Smooth muscle cell of the brain vasculature (primary cell): ENCODE measurements around the gene EGR2.
"Not testable (repeated sequence)": the region's sequence is repeated elsewhere in the genome, so short reads cannot be mapped to it uniquely, and the experiment has no call there.

Experiments used
- DNase-seq: peaks from one replicate; pipeline ENCODE4 v3.0.0-alpha.2; 2012; ENCODE audit warnings: low read depth, low spot score

The EGR2 gene

DNA sequence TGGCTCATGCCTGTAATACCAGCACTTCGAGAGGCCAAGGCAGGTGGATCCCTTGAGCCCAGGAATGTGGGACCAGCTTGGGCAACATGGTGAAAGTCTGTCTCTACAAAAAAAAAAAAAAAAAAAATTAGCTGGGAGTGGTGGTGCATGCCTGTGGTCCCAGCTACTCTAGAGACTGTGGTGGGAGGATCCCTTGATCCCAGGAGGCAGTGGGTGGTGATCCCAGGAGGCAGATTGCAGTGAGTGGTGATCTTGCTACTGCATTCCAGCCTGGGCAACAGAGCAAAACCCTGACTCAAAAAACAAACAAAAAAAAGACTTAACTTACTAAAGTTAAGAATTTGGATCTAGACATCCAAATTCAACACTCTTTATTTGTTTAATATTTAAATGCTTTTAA lies 21.9 kb downstream of the EGR2 start:
- no peak for DNase-seq

DNA sequence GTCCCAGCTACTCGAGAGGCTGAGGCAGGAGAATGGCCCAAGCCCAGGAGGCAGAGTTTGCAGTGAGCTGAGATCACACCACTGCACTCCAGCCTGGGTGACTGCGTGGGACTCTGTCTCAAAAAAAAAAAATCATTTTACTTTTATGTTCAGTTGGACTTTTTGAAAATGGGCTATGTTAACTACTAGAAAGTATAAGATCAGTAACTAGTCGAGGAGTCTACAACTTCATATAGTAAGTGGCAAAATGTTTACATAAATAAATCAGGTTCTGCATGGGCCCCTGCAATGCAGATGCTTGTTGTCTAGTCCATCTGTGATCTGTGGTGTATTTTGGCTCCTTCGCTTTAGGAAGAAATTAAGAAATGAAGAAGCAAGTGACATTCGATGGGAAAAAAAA lies 23.9 kb downstream of the EGR2 start:
- DNase-seq = no peak

DNA sequence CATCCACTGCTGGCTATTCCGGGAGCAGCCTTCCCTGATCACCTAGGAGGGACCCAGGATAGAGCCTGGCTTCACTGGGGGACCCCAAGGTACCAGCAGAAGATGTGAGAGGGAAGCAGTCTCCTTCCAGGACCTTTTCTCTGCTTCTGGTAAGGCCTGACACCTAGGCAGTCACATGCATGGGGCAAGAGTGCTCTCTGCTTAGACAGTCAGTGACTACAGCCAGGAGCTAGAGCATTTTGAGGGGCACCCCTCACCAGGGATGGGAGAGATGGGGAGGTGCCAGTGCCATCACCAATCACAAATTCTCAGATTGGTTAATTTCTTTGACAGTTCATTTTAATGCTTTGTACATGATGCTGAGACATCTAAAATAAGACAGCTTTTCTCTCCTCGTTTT lies 25.6 kb downstream of the EGR2 start:
- DNase-seq = no peak

DNA sequence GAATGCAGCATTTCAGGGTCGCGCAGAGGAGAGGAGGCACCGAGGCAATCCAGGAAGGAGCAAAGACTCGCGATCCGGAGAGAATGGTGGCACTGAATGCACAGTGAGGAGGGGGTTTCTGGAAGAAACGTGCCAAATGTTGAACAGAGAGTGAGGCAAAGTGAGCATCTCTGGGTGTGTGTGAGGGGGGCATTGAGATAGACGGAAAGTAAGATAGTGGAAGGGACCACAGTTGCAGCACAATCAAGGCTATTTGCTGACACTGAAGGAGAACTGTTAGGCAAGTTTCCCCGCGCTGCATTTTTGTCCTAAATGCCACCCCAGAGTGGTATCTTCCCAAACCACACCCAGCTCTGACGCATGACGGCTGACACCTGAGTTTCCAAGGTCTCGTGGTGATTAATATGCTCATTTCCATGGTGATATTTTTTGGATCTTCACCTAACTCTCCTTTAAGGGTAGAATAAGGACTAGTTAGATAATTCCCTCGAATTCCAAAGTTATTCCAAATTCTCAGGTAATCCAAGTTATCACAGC lies 26.1 kb downstream of the EGR2 start:
- DNase-seq = no peak

DNA sequence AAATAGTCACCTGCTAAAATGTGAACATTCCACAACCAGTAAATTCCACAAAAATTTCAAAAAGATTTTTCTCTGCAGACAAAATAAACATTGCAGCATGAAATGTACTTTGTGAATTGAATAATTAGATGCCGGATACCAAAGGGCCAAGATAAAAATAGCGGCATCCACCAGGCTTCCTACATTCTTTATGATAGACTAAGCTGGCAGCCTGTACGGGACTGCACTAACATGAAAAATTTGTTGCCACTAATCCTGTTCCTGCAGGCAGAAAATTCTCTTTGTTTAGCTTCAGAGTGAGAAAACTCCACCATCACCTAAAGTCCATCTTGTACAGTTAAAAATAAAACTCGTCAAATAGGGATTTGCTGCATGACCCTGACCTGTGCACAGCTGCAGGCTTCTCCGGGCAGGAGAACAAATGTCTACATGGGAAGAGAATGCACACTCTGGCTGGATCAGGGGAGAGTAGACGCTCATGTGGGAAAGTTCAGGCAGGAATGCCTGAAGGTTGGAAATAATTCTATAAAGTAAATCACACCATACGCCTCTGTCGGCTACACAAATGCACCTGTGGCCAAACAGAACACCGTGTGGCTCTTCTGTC lies 27.2 kb downstream of the EGR2 start:
- no peak for DNase-seq

DNA sequence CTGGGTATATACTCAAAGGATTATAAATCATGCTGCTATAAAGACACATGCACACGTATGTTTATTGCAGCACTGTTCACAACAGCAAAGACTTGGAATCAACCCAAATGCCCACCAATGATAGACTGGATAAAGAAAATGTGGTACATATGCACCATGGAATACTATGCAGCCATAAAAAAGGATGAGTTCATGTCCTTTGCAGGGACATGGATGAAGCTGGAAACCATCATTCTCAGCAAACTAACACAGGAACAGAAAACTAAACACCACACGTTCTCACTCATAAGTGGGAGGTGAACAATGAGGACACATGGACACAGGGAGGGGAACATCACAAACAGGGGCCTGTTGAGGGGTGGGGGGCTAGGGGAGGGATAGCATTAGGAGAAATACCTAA lies 27.9 kb downstream of the EGR2 start:
- DNase-seq = not testable (repeated sequence)

DNA sequence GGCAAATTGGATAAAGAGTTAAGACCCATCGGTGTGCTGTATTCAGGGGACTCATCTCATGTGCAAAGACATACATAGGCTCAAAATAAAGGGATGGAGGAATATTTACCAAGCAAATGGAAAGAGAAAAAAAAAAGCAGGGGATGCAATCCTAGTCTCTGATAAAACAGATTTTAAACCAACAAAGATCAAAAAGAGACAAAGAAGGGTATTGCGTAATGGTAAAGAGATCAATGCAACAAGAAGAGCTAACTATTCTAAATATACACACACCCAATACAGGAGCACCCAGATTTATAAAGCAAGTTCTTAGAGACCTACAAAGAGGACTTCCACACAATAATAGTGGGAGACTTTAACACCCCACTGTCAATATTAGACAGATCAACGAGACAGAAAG lies 31.6 kb downstream of the EGR2 start:
- DNase-seq = not testable (repeated sequence)

DNA sequence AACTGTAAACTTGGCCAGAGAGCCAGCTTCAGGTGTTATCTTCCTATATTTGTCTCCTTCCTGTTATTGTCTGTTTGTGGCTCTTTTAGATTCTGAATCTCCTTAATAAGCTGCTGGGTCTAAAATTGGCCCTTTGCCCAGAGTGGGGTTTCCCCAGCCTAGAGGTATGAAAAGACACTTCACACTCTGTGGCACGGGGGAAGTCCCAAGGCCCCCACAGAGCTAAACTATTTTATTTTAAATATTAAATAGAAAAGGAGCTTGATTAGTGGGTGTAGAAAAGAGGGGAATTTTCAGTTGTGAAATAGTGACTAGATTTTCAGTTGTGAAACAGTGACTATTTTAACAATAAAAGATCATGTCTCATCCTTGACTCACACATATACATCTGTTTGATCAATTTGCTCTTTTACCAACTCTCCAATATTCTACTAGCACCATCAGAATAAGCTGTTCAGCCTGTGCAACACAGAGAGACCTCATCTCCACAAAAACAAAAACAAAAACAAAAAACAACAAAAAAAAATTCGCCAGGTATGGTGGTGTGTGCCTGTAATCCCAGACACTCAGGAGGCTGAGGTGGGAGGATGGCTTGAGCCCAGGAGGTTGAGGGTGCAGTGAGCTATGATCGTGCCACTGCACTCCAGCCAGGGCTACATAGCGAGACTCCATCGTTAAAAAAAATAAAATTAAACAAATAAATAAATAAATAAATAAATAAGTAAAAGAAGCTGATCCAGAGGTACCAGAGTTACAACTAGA lies 36.5 kb downstream of the EGR2 start:
- no peak for DNase-seq

DNA sequence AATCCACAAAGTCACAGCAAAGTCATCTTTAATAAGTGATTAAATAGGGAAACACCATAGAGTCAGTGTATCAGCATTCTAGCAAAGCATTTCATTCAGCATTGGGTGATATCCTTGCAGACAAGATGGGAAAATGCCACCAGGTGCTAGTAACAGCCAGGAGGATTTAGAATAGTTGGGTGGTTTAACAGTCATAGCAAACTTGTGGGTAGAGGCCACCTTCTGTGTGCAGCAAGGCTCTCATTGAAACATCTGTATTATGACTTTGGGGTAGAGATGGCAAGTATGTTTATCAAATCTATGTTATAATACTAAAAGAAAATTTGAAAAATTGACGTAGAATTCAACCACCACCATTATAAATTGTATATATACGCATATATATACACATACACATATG lies 38.0 kb downstream of the EGR2 start:
- no peak for DNase-seq

DNA sequence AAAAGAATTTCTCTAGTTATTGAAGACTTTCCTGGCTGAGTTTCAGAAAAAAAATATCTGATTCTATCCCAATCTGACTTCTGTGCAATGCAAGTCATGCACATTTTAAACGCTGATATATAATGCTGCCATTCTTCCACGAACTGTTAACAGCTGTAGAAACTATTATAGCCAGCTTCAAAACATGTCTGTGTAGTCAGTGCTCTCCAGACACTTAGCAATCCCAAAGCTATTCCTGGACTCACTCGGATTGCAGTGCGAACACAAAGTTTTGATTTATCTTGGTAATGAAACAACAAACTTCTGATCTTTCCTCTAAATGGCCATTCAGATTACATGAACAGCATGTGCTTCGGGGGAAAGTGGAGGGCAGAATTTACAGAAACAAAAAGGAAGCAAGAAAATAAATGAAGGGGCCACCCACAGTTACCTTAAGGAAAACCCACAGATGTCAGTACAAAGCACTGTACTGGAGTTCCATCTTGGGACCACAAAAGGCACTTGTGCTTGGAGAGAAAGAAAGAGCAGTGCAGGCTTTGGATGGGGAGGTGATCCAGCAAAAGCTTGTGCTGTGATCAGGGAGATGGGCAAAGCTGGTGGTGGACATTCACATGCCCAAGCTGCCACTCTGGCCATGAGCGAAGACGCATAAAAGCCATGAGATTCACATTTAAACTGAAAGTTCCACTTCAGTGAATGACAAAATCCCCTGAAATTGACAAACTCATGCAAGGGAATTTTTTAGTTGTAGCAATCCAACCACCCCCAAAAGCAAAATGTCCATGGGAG lies 43.8 kb downstream of the EGR2 start:
- DNase-seq = no peak

DNA sequence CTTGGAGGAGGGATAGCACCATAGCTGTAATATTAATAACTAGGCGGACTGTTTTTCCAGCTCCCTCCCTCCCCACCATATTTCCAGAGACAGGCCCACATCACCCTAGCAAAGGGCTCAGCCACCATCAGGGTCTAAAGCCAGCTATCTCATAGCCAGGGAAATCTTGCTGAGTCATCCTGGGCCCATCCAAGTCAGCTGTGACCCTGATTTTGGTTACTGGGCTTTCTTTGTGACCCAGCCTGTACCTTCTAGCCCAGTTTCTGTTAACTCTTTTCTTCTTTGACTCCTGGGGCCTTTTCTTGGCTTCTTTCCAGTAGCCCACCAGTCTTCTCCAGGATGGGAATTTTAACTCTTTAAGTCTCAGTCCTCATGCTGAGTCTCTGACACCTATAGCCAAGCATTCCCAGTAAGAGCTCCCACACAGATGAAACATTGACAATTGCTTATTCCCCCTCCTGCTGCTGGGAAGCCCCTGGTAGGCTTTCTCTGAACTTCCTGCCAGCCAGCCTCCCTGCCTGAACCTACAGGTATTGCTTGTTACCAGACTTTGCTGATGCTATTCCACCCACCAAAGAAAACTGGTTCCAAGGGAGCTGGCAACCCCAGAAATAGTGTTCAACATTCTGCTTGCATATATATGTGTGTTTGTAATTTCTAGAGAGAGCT lies 46.5 kb downstream of the EGR2 start:
- no peak for DNase-seq

DNA sequence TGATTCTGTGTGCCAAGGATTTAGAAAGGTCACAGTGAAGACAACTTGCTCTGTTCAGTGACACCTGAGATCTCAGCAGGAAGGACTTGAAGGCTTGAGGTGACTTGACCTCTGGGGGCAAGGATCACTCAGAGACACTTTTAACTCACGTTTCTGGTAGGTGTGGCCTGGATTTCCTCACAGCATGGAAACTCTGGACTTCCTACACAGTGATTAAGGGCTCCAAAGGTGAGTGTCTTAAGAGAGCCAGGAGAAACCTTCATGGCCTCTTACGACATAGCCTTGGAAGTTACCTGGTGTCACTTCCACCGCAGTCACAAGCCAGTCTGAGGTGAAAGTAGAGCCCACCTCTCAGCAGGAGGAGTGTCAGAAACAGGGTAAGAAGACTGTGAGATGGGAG lies 49.8 kb downstream of the EGR2 start:
- DNase-seq = no peak

DNA sequence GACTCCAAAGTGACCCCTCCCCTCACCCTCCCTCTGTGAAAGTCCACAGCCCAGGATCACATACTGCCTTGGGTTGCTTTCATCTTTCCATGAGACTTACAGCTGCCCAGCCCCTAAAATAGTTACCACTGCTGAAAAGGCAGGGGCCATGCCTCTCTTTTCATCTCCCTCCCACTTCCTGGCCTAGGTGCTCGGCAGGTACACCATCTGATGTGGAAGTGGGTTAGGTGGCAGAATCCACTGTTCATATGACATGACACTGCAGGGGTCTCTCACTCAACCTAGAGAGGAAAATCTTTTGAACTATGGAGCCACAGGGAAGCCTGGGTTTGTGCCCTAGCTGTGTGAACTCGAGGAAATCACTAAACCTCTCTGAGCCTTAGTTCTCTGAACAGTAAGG lies 50.4 kb downstream of the EGR2 start:
- no peak for DNase-seq

DNA sequence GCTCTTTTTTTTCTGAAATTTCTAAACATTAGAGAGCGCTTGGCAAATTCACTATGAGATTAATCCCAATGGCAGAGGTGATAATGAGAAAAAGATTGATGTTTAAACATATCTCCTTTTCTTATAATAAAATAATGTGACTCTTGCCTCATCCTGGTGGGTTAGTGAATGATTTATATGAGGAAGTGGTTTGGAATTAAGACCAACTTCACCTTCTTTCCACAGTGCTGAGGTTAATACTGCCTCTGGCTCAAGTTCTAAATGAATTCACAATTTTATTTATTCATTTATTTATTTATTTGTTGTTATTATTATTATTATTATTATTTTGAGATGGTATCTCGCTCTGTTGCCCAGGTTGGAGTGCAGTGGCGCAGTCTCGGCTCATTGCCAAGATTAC lies 52.2 kb downstream of the EGR2 start:
- no peak for DNase-seq

DNA sequence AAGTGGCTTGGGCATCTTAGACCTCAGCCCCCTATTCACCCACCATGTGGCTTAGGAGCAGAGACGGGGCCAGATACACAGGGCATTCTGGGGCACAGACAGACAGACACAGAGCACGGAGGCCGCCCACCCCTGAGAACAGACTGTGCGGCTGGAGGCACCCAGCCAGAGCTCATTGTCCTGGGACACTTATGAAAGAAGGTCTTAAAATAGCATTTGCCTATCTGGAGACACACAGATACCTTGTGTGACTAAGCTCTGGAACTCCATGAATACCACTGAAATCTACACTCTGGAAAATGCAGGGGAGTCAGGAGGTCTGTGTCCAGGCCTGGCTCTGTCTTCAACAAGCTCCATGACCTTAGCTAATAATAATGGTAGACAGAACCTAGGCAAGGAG lies 53.0 kb downstream of the EGR2 start:
- no peak for DNase-seq
